ENCODE measurements around the gene KCND2. TPM values are rescaled to one million over a fixed set of nuclear protein-coding genes. Genes with fewer than 3 reads are reported as not detected.

The KCND2 gene
- total RNA-seq, 3 donors from 2014 or later: not detected

- Mint-ChIP-seq H3K4me1 (ENCODE audit: low read depth) (no peaks in the 10 kb centered on the region), H3K36me3 (ENCODE audit: insufficient read depth) (no peaks in the 10 kb centered on the region), H3K9me3 (peaks cover 6% of the 10 kb centered on the region), H3K27me3 (ENCODE audit: low read depth) (peaks cover 31% of the 10 kb centered on the region), H3K4me3 (no peak overlapping the region)
- no peak for ATAC-seq
- DNase-seq: no peak
These were observed 3.7 kb downstream of the KCND2 start for GRCh38 chr7:120276720-120277119.

GRCh38 chr7:120278773-120279172 is 5.8 kb downstream of the KCND2 start:
- peaks cover 4% of the 10 kb centered on the region for H3K9me3 Mint-ChIP-seq
- ATAC-seq (no peak), DNase-seq (no peak)
- H3K4me3 Mint-ChIP-seq: no peak overlapping the region
- H3K27me3 Mint-ChIP-seq (ENCODE audit: low read depth): peaks cover 15% of the 10 kb centered on the region
- H3K4me1 Mint-ChIP-seq (ENCODE audit: low read depth): no peaks in the 10 kb centered on the region
- H3K36me3 Mint-ChIP-seq (ENCODE audit: insufficient read depth): no peaks in the 10 kb centered on the region

GRCh38 chr7:120280743-120281142 is 7.8 kb downstream of the KCND2 start:
- ATAC-seq (no peak), DNase-seq (no peak)
- no peak overlapping the region for H3K4me3 Mint-ChIP-seq
- H3K36me3 Mint-ChIP-seq (ENCODE audit: insufficient read depth): no peaks in the 10 kb centered on the region
- no peaks in the 10 kb centered on the region for H3K27me3 Mint-ChIP-seq (ENCODE audit: low read depth)
- H3K4me1 Mint-ChIP-seq (ENCODE audit: low read depth): no peaks in the 10 kb centered on the region
- no peaks in the 10 kb centered on the region for H3K9me3 Mint-ChIP-seq

GRCh38 chr7:120293027-120293426 is 20.1 kb downstream of the KCND2 start:
- Mint-ChIP-seq H3K4me3 (no peak overlapping the region), H3K36me3 (ENCODE audit: insufficient read depth) (no peaks in the 10 kb centered on the region), H3K27me3 (ENCODE audit: low read depth) (no peaks in the 10 kb centered on the region), H3K9me3 (peaks cover 7% of the 10 kb centered on the region), H3K4me1 (ENCODE audit: low read depth) (no peaks in the 10 kb centered on the region)
- DNase-seq (no peak), ATAC-seq (no peak)

- ATAC-seq (no peak), DNase-seq (no peak)
- Mint-ChIP-seq H3K9me3 (peaks cover 6% of the 10 kb centered on the region), H3K36me3 (ENCODE audit: insufficient read depth) (no peaks in the 10 kb centered on the region), H3K27me3 (ENCODE audit: low read depth) (no peaks in the 10 kb centered on the region), H3K4me3 (no peak overlapping the region), H3K4me1 (ENCODE audit: low read depth) (no peaks in the 10 kb centered on the region)
These were observed 29.2 kb downstream of the KCND2 start for GRCh38 chr7:120302190-120302589.

GRCh38 chr7:120303105-120303504 is 30.1 kb downstream of the KCND2 start:
- ATAC-seq (no peak), DNase-seq (no peak)
- Mint-ChIP-seq H3K4me1 (ENCODE audit: low read depth) (no peaks in the 10 kb centered on the region), H3K4me3 (no peak overlapping the region), H3K36me3 (ENCODE audit: insufficient read depth) (no peaks in the 10 kb centered on the region), H3K27me3 (ENCODE audit: low read depth) (no peaks in the 10 kb centered on the region), H3K9me3 (peaks cover 6% of the 10 kb centered on the region)

GRCh38 chr7:120304674-120305073 is 31.7 kb downstream of the KCND2 start:
- H3K4me1 Mint-ChIP-seq (ENCODE audit: low read depth): no peaks in the 10 kb centered on the region
- no peaks in the 10 kb centered on the region for H3K36me3 Mint-ChIP-seq (ENCODE audit: insufficient read depth)
- ATAC-seq (no peak), DNase-seq (no peak)
- no peak overlapping the region for H3K4me3 Mint-ChIP-seq
- H3K27me3 Mint-ChIP-seq (ENCODE audit: low read depth): no peaks in the 10 kb centered on the region
- peaks cover 3% of the 10 kb centered on the region for H3K9me3 Mint-ChIP-seq

GRCh38 chr7:120307991-120308545 is 35.1 kb downstream of the KCND2 start:
- DNase-seq (no peak), ATAC-seq (no peak)
- Mint-ChIP-seq H3K9me3 (peaks cover 3% of the 10 kb centered on the region), H3K4me1 (ENCODE audit: low read depth) (no peaks in the 10 kb centered on the region), H3K36me3 (ENCODE audit: insufficient read depth) (no peaks in the 10 kb centered on the region), H3K27me3 (ENCODE audit: low read depth) (no peaks in the 10 kb centered on the region), H3K4me3 (no peak overlapping the region)

- no peak for ATAC-seq
These were observed 38.2 kb downstream of the KCND2 start for GRCh38 chr7:120311028-120311788.

GRCh38 chr7:120320218-120320961 is 47.4 kb downstream of the KCND2 start:
- no peak for ATAC-seq
- Mint-ChIP-seq H3K9me3 (peaks cover 3% of the 10 kb centered on the region), H3K4me3 (no peak overlapping the region), H3K36me3 (ENCODE audit: insufficient read depth) (no peaks in the 10 kb centered on the region), H3K4me1 (ENCODE audit: low read depth) (no peaks in the 10 kb centered on the region), H3K27me3 (ENCODE audit: low read depth) (no peaks in the 10 kb centered on the region)
- no peak for DNase-seq

More at GRCh38 chr7:120311028-120311788, 38.2 kb downstream of the KCND2 start:
- Mint-ChIP-seq H3K4me3 (no peak overlapping the region), H3K9me3 (no peaks in the 10 kb centered on the region), H3K36me3 (ENCODE audit: insufficient read depth) (no peaks in the 10 kb centered on the region), H3K27me3 (ENCODE audit: low read depth) (no peaks in the 10 kb centered on the region), H3K4me1 (ENCODE audit: low read depth) (no peaks in the 10 kb centered on the region)
- DNase-seq: no peak

- Mint-ChIP-seq H3K9me3 (peaks cover 6% of the 10 kb centered on the region), H3K36me3 (ENCODE audit: insufficient read depth) (no peaks in the 10 kb centered on the region), H3K4me1 (ENCODE audit: low read depth) (no peaks in the 10 kb centered on the region), H3K27me3 (ENCODE audit: low read depth) (no peaks in the 10 kb centered on the region), H3K4me3 (no peak overlapping the region)
- DNase-seq (no peak), ATAC-seq (no peak)
These were observed 54.1 kb downstream of the KCND2 start for GRCh38 chr7:120327054-120327453.

GRCh38 chr7:120332433-120332832 is 59.5 kb downstream of the KCND2 start:
- Mint-ChIP-seq H3K36me3 (ENCODE audit: insufficient read depth) (no peaks in the 10 kb centered on the region), H3K4me3 (no peak overlapping the region), H3K27me3 (ENCODE audit: low read depth) (no peaks in the 10 kb centered on the region), H3K9me3 (peaks cover 7% of the 10 kb centered on the region), H3K4me1 (ENCODE audit: low read depth) (no peaks in the 10 kb centered on the region)
- no peak for ATAC-seq
- no peak for DNase-seq

- no peaks in the 10 kb centered on the region for H3K4me1 Mint-ChIP-seq (ENCODE audit: low read depth)
- H3K9me3 Mint-ChIP-seq: peaks cover 4% of the 10 kb centered on the region
- no peak overlapping the region for H3K4me3 Mint-ChIP-seq
- ATAC-seq: no peak
- no peaks in the 10 kb centered on the region for H3K36me3 Mint-ChIP-seq (ENCODE audit: insufficient read depth)
- H3K27me3 Mint-ChIP-seq (ENCODE audit: low read depth): no peaks in the 10 kb centered on the region
- DNase-seq: no peak
These were observed 61.5 kb downstream of the KCND2 start for GRCh38 chr7:120334475-120334874.

- H3K27me3 Mint-ChIP-seq (ENCODE audit: low read depth): no peaks in the 10 kb centered on the region
- no peaks in the 10 kb centered on the region for H3K9me3 Mint-ChIP-seq
- H3K36me3 Mint-ChIP-seq (ENCODE audit: insufficient read depth): no peaks in the 10 kb centered on the region
- H3K4me1 Mint-ChIP-seq (ENCODE audit: low read depth): no peaks in the 10 kb centered on the region
- no peak overlapping the region for H3K4me3 Mint-ChIP-seq
- ATAC-seq: no peak
- DNase-seq: no peak
These were observed 64.4 kb downstream of the KCND2 start for GRCh38 chr7:120337308-120337907.

Data from activated T-cell treated with anti-CD3 and anti-CD28 coated beads, Interleukin-2, amount 50 U/mL, for 4 hours (primary cell).